Measurements from ENCODE around the gene MAEA.

GRCh38 chr4:1299301-1299860 lies 9.7 kb downstream of the MAEA start:
- TF ChIP-seq POLR2AphosphoS5 (IDR thresholded peaks at IDR 0.05; ENCODE audit: low read depth) (no peak), CTCF (conservative IDR thresholded peaks at IDR 0.05; ENCODE audit: low read depth in 2 of 2) (no peak), CREB1 (CRISPR knock-in tag; IDR thresholded peaks at IDR 0.05; ENCODE audit: low read depth) (no peak), JUNB (IDR thresholded peaks at IDR 0.05; ENCODE audit: unreplicated experiment) (no peak), EZH2phosphoT487 (IDR thresholded peaks at IDR 0.05; ENCODE audit: unreplicated experiment) (no peak)
- TF ChIP-seq, protein P1, sequence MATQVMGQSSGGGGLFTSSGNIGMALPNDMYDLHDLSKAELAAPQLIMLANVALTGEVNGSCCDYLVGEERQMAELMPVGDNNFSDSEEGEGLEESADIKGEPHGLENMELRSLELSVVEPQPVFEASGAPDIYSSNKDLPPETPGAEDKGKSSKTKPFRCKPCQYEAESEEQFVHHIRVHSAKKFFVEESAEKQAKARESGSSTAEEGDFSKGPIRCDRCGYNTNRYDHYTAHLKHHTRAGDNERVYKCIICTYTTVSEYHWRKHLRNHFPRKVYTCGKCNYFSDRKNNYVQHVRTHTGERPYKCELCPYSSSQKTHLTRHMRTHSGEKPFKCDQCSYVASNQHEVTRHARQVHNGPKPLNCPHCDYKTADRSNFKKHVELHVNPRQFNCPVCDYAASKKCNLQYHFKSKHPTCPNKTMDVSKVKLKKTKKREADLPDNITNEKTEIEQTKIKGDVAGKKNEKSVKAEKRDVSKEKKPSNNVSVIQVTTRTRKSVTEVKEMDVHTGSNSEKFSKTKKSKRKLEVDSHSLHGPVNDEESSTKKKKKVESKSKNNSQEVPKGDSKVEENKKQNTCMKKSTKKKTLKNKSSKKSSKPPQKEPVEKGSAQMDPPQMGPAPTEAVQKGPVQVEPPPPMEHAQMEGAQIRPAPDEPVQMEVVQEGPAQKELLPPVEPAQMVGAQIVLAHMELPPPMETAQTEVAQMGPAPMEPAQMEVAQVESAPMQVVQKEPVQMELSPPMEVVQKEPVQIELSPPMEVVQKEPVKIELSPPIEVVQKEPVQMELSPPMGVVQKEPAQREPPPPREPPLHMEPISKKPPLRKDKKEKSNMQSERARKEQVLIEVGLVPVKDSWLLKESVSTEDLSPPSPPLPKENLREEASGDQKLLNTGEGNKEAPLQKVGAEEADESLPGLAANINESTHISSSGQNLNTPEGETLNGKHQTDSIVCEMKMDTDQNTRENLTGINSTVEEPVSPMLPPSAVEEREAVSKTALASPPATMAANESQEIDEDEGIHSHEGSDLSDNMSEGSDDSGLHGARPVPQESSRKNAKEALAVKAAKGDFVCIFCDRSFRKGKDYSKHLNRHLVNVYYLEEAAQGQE (IDR thresholded peaks at IDR 0.05; ENCODE audit: unreplicated experiment): no peak
